OCI-LY3 (cell line): Measurements from ENCODE around the gene CD63.

Experiments
- H2AFZ ChIP-seq: fragments of 200-600, 300-600 bp; shearing (Covaris generic); 2 replicates; pipeline ENCODE4 v1.6.0; 2014; ENCODE audit warnings: antibody characterized with exemption, low read depth, low read length
- H3K27ac ChIP-seq: fragments of 200-600, 300-600 bp; sonication (generic); 2 replicates; pipeline ENCODE4 v1.5.1; 2014; ENCODE audit warnings: mild to moderate bottlenecking, low read length, moderate library complexity, mixed read lengths
- H3K27me3 ChIP-seq: fragments of 200-600, 300-600 bp; sonication (generic); 2 replicates; pipeline ENCODE4 v1.6.1; 2014; ENCODE audit warnings: low read depth, low read length, mixed read lengths
- H3K36me3 ChIP-seq: fragments of 200-600, 300-600 bp; sonication (generic); replicated peaks from 2 replicates; pipeline ENCODE3; 2014; ENCODE audit warnings: low read depth, low read length, mixed read lengths
- H3K4me1 ChIP-seq: fragments of 300-600, 200-600 bp; sonication (generic); 2 replicates; pipeline ENCODE4 v1.6.1; 2014; ENCODE audit warnings: low read length, mixed read lengths
- H3K4me2 ChIP-seq: fragments of 200-600, 300-600 bp; sonication (generic); 2 replicates; pipeline ENCODE4 v1.6.1; 2014; ENCODE audit warnings: low read length, mixed read lengths
- H3K4me3 ChIP-seq: fragments of 300-600, 200-600 bp; sonication (generic); 2 replicates; pipeline ENCODE4 v1.5.1; 2014; ENCODE audit warnings: antibody characterized with exemption, mild to moderate bottlenecking, low read length, moderate library complexity
- H3K79me2 ChIP-seq: fragments of 300-600, 200-600 bp; shearing (Covaris generic); 2 replicates; pipeline ENCODE4 v1.6.1; 2014; ENCODE audit warnings: mild to moderate bottlenecking, low read length, mixed read lengths
- H3K9ac ChIP-seq: fragments of 300-600, 200-600 bp; shearing (Covaris generic); 2 replicates; pipeline ENCODE4 v1.6.0; 2014; ENCODE audit warnings: mild to moderate bottlenecking, low read length, moderate library complexity
- H3K9me3 ChIP-seq: fragments of 200-600, 300-600 bp; shearing (Covaris generic); 2 replicates; pipeline ENCODE4 v1.6.1; 2014; ENCODE audit warnings: low read length, mixed read lengths; ENCODE audit not compliant: insufficient read depth
- H4K20me1 ChIP-seq: fragments of 200-600, 300-600 bp; sonication (generic); 2 replicates; pipeline ENCODE4 v1.6.1; 2016; ENCODE audit warnings: low read length, mixed read lengths; ENCODE audit not compliant: insufficient read depth
- EZH2phosphoT487 ChIP-seq: fragments of 200-600 bp; shearing (Covaris generic); IDR thresholded peaks from 2 replicates; pipeline ENCODE4 v1.6.1; 2018; ENCODE audit warnings: antibody characterized with exemption, mixed run types, low read depth
- TF ChIP-seq, protein P1 (sequence below): fragments of 200-600, 300-600 bp; sonication (generic); IDR thresholded peaks from 2 replicates; pipeline ENCODE4 v1.5.1; 2014; ENCODE audit warnings: antibody characterized with exemption, low read length, low read depth

The CD63 gene

GRCh38 chr12:55696141-55696540 is 32.7 kb downstream of the CD63 start:
- Histone ChIP-seq H2AFZ (no peak overlapping the region), H3K36me3 (no peaks in the 10 kb centered on the region), H3K79me2 (no peaks in the 10 kb centered on the region), H3K9me3 (no peaks in the 10 kb centered on the region), H3K4me1 (no peaks in the 10 kb centered on the region), H3K4me2 (no peak overlapping the region), H4K20me1 (no peaks in the 10 kb centered on the region), H3K9ac (no peak overlapping the region), H3K27ac (no peak overlapping the region), H3K4me3 (no peak overlapping the region), H3K27me3 (no peaks in the 10 kb centered on the region)
- TF ChIP-seq, protein P1, sequence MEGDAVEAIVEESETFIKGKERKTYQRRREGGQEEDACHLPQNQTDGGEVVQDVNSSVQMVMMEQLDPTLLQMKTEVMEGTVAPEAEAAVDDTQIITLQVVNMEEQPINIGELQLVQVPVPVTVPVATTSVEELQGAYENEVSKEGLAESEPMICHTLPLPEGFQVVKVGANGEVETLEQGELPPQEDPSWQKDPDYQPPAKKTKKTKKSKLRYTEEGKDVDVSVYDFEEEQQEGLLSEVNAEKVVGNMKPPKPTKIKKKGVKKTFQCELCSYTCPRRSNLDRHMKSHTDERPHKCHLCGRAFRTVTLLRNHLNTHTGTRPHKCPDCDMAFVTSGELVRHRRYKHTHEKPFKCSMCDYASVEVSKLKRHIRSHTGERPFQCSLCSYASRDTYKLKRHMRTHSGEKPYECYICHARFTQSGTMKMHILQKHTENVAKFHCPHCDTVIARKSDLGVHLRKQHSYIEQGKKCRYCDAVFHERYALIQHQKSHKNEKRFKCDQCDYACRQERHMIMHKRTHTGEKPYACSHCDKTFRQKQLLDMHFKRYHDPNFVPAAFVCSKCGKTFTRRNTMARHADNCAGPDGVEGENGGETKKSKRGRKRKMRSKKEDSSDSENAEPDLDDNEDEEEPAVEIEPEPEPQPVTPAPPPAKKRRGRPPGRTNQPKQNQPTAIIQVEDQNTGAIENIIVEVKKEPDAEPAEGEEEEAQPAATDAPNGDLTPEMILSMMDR, result no peak
- TF ChIP-seq EZH2phosphoT487, result no peak

DNA sequence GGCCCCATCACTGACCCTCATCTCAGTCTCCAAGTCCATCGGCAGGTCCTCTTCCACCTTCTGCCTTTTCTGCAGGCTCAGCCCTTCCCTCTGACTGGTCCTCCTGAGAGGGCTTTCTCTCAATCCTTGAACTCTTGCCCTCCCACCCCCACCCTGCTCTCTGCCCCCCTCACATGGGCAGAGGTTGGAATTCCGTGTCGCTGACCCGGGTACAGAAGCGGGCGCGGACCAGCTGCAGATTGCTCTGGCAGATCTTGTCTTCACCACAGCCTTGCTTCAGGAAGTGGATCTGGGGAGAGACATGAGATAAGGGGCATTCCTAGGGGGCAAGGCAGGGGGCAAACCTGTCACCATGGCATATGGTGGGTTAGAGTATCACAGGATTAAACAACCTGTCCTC is 33.5 kb downstream of the CD63 start:
- no peaks in the 10 kb centered on the region for H3K4me1 ChIP-seq
- no peak overlapping the region for H3K9ac ChIP-seq
- no peaks in the 10 kb centered on the region for H3K27me3 ChIP-seq
- no peak overlapping the region for H3K4me2 ChIP-seq
- H3K9me3 ChIP-seq, result no peaks in the 10 kb centered on the region
- no peak overlapping the region for H3K27ac ChIP-seq
- H3K4me3 ChIP-seq, result no peak overlapping the region
- no peak overlapping the region for H2AFZ ChIP-seq
- no peaks in the 10 kb centered on the region for H3K36me3 ChIP-seq
- no peak for TF ChIP-seq EZH2phosphoT487
- TF ChIP-seq, protein P1, result no peak
- H3K79me2 ChIP-seq, result no peaks in the 10 kb centered on the region
- no peaks in the 10 kb centered on the region for H4K20me1 ChIP-seq

DNA sequence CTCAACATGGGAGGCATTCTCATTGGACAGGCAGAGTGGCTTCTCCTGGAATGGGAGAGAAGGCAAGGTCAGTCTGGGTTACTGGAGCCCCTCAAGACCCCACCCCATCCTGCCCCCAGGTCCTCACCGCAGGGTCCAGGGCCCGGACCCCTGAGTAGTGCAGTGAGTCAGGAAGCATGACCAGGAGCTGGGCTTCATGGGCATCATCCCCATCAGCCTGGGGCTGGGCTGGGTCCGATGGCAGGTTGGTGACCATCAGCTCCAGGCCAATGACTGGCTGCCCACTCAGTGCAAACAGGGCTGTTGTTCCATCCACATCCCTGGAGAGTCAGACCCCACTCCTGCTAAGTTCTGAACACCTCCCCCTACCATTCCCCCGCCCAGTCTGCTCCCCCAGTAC is 34.2 kb downstream of the CD63 start:
- Histone ChIP-seq H3K27me3 (no peaks in the 10 kb centered on the region), H3K4me3 (no peak overlapping the region), H3K9ac (no peak overlapping the region), H3K4me2 (no peak overlapping the region), H3K79me2 (no peaks in the 10 kb centered on the region), H2AFZ (no peak overlapping the region), H4K20me1 (no peaks in the 10 kb centered on the region), H3K36me3 (no peaks in the 10 kb centered on the region), H3K9me3 (no peaks in the 10 kb centered on the region), H3K27ac (no peak overlapping the region), H3K4me1 (no peaks in the 10 kb centered on the region)
- TF ChIP-seq EZH2phosphoT487, result no peak
- TF ChIP-seq, protein P1, result no peak

DNA sequence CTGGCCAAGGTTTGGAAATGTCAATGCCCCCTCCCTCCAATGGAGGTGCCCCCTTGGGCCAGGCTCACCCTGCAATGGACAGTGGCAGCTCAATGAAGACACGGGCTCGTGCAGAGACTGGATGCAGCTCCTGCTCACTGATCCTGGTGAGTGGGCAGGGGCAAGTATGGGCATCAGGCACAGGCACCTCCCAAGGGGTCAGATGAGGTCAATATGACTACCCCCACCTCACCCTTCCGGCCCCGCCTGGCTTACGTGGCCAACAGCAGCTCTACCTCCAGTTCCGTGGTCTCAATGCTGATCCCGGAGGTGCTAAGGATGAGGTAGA is 34.7 kb downstream of the CD63 start:
- Histone ChIP-seq H3K79me2 (no peaks in the 10 kb centered on the region), H3K9me3 (no peaks in the 10 kb centered on the region), H4K20me1 (no peaks in the 10 kb centered on the region), H3K4me2 (no peak overlapping the region), H3K4me3 (no peak overlapping the region), H3K36me3 (no peaks in the 10 kb centered on the region), H3K4me1 (no peaks in the 10 kb centered on the region), H2AFZ (no peak overlapping the region), H3K27me3 (no peaks in the 10 kb centered on the region), H3K27ac (no peak overlapping the region), H3K9ac (no peak overlapping the region)
- TF ChIP-seq, protein P1, result no peak
- TF ChIP-seq EZH2phosphoT487, result no peak
